H1 (cell line): ENCODE data around the gene NAB1. TPM values are rescaled to one million over a fixed set of nuclear protein-coding genes. Genes with fewer than 3 reads are reported as not detected.

Experiments used
- RFX5 ChIP-seq: IDR thresholded peaks from 2 replicates; pipeline ENCODE4 v1.6.1; 2011; ENCODE audit warnings: low read depth, low read length, improper control_type of control experiment, borderline replicate concordance
- TAF7 ChIP-seq: optimal IDR thresholded peaks from 2 replicates; pipeline ENCODE3; 2011; ENCODE audit warnings: low read depth, mild to moderate bottlenecking, inconsistent platforms, low read length, moderate library complexity, borderline replicate concordance
- polyA plus RNA-seq, 7 experiments: library from polyadenylated mRNA; depleted of rRNA in 3 of 7; stranded (reverse) in 5 of 7; unstranded in 2 of 7; fragments of >200 nt in 5 of 7; fragments of 200-250 nt in 2 of 7; gene quantifications; 1 replicate in 5 of 7; 2 replicates in 1 of 7; 4 replicates in 1 of 7; pipeline versions ENCODE4 v1.2.1 to v1.2.3, GENCODE V29; 2011 to 2013; ENCODE audit warnings: missing spikeins in 2 of 7, mixed read lengths in 2 of 7
- total RNA-seq: library from RNA; stranded (reverse); fragmentation: NEBNext Ultra II Directional; extraction: Animal tissue kit (Norgen Biotek cat#: 25700); gene quantifications from 2 replicates; pipeline ENCODE4 v1.2.1, GENCODE V29; 2021
- TF ChIP-seq, protein P1 (sequence below): IDR thresholded peaks from 2 replicates; pipeline ENCODE4 v1.6.1; 2012; ENCODE audit warnings: low read length, inconsistent platforms

The NAB1 gene
- total and polyA plus RNA-seq, 2 of the 8 experiments (the other 6 are each of a cell fraction or from before 2014, with no cell fraction given): 8.5 to 28.6 TPM

DNA sequence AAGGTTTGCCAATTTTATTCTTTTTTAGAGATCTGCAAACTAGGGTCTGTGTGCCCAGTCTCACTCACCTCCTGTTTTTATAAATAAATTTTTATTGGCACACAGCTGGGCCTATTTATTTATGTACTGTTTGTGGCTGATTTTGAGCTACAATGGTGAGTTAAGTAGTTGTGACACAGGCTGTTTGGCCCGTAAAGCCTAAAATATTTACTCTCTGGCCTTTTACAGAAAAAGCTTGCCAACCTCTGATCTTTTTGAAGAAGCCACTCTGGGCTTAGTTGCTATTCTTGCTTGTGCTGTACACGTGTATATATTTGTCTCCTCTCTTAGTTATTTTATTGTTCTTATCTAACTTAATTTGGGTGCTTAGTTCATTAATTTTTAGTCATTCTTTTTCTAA is 14.5 kb downstream of the NAB1 start (continued):
- no peak for TF ChIP-seq RFX5
- no peak for TF ChIP-seq TAF7
- TF ChIP-seq, protein P1, sequence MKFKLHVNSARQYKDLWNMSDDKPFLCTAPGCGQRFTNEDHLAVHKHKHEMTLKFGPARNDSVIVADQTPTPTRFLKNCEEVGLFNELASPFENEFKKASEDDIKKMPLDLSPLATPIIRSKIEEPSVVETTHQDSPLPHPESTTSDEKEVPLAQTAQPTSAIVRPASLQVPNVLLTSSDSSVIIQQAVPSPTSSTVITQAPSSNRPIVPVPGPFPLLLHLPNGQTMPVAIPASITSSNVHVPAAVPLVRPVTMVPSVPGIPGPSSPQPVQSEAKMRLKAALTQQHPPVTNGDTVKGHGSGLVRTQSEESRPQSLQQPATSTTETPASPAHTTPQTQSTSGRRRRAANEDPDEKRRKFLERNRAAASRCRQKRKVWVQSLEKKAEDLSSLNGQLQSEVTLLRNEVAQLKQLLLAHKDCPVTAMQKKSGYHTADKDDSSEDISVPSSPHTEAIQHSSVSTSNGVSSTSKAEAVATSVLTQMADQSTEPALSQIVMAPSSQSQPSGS: no peak
